Measurements from ENCODE around the gene LRRN4.

DNA sequence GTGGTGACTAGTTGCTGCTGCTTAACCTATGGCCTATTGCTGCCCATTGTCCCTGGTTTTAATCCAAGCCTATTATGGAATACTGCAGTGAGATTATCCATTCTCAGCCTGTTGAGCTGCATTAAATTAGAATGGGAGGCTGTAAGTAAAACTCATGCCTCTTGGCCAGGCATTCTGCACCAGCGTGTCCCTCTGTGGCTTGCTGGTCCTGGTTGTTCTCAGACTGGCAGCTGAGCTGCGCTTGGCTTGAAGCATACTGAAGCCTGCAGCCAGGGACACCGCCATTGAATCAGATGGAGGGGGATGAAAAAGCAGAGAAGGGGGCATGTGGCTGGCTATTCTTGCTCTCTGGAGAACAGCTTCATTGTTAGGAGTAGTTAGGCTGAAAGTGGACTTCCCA lies 15.6 kb downstream of the LRRN4 start:
- TF ChIP-seq, protein P1, sequence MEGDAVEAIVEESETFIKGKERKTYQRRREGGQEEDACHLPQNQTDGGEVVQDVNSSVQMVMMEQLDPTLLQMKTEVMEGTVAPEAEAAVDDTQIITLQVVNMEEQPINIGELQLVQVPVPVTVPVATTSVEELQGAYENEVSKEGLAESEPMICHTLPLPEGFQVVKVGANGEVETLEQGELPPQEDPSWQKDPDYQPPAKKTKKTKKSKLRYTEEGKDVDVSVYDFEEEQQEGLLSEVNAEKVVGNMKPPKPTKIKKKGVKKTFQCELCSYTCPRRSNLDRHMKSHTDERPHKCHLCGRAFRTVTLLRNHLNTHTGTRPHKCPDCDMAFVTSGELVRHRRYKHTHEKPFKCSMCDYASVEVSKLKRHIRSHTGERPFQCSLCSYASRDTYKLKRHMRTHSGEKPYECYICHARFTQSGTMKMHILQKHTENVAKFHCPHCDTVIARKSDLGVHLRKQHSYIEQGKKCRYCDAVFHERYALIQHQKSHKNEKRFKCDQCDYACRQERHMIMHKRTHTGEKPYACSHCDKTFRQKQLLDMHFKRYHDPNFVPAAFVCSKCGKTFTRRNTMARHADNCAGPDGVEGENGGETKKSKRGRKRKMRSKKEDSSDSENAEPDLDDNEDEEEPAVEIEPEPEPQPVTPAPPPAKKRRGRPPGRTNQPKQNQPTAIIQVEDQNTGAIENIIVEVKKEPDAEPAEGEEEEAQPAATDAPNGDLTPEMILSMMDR (IDR thresholded peaks at IDR 0.05), result no peak
- no peak for TF ChIP-seq POLR2AphosphoS5 (IDR thresholded peaks at IDR 0.05)

All from stomach (tissue), 4 donors.